PC-9 (cell line): ENCODE results near the gene DOCK11. TPM values are rescaled to one million over a fixed set of nuclear protein-coding genes. Genes with fewer than 3 reads are reported as not detected.
A peak's percentile ranks its signal among the peaks of the same experiment; 100 is the strongest.

Experiments
- BruUV-seq: library from RNA; stranded (reverse); fragments of 400-500 nt; replicated peaks from 2 replicates; lab custom pipeline; 2021; lab: Mats Ljungman, UMichigan
- CTCF ChIA-PET: fragments of 300-600 bp; sonication (Branson Sonifier 250); formaldehyde crosslinking; loops from one replicate; lab custom pipeline; 2022; ENCODE audit warnings: antibody characterized with exemption; lab: Charles Lee
- POLR2A ChIA-PET: fragments of 300-600 bp; sonication (Branson Sonifier 250); formaldehyde crosslinking; loops from one replicate; lab custom pipeline; 2022; ENCODE audit warnings: antibody characterized with exemption; ENCODE audit not compliant: unreplicated experiment; lab: Charles Lee
- DNase-seq, 2 experiments: peaks; one replicate each; pipeline versions ENCODE4 v3.0.0 to v3.0.0-alpha.2; 2015 to 2022; ENCODE audit warnings: mixed read lengths in 1 of 2
- H2AFZ ChIP-seq: fragments of 200-600 bp; sonication (generic); 2 replicates; pipeline ENCODE4 v1.8.1; 2017; ENCODE audit warnings: antibody characterized with exemption
- H3F3A ChIP-seq: fragments of 200-600 bp; sonication (generic); 2 replicates; pipeline ENCODE4 v1.8.1; 2017; ENCODE audit warnings: antibody characterized with exemption, mild to moderate bottlenecking, low read depth; ENCODE audit not compliant: insufficient read depth
- H3K27ac ChIP-seq: fragments of 200-600 bp; sonication (generic); 2 replicates; pipeline ENCODE4 v1.6.1; 2016; ENCODE audit warnings: mixed run types
- H3K27me3 ChIP-seq: fragments of 200-600 bp; sonication (generic); 2 replicates; pipeline ENCODE4 v1.6.1; 2016; ENCODE audit warnings: low read depth, mixed run types; ENCODE audit not compliant: insufficient read depth
- H3K36me3 ChIP-seq: fragments of 200-600 bp; sonication (generic); 2 replicates; pipeline ENCODE4 v1.6.1; 2016; ENCODE audit warnings: low read depth, mixed run types
- H3K4me1 ChIP-seq: fragments of 200-600 bp; sonication (generic); replicated peaks from 2 replicates; pipeline ENCODE4 v1.6.1; 2016; ENCODE audit warnings: mixed run types; ENCODE audit not compliant: insufficient read depth
- H3K4me2 ChIP-seq: fragments of 200-600 bp; sonication (generic); 2 replicates; pipeline ENCODE4 v1.6.1; 2017; ENCODE audit warnings: mixed run types
- H3K4me3 ChIP-seq: fragments of 200-600 bp; sonication (generic); 2 replicates; pipeline ENCODE4 v1.6.1; 2016; ENCODE audit warnings: mixed run types
- H3K79me2 ChIP-seq: fragments of 200-600 bp; sonication (generic); 2 replicates; pipeline ENCODE4 v1.6.1; 2017; ENCODE audit warnings: low read depth, mixed run types
- H3K9me2 ChIP-seq: fragments of 200-600 bp; sonication (generic); 2 replicates; pipeline ENCODE4 v1.8.1; 2017; ENCODE audit warnings: mild to moderate bottlenecking; ENCODE audit not compliant: insufficient read depth
- H3K9me3 ChIP-seq: fragments of 200-600 bp; sonication (generic); 2 replicates; pipeline ENCODE4 v1.8.1; 2016; ENCODE audit warnings: low read depth; ENCODE audit not compliant: insufficient read depth
- H4K20me1 ChIP-seq: fragments of 200-600 bp; sonication (generic); 2 replicates; pipeline ENCODE4 v1.8.1; 2017; ENCODE audit not compliant: insufficient read depth
- EZH2 ChIP-seq: fragments of 200-600 bp; sonication (generic); IDR thresholded peaks from 2 replicates; pipeline ENCODE4 v1.8.0; 2017; ENCODE audit warnings: antibody characterized with exemption, low read depth
- intact Hi-C: fragments of 100-400 bp; cut with micrococcal nuclease; formaldehyde crosslinking; loops from one replicate; pipeline ENCODE4 v1.10.0; 2022; ENCODE audit not compliant: unreplicated experiment
- total RNA-seq: library from RNA; stranded (reverse); gene quantifications from 2 replicates; pipeline ENCODE4 v1.2.3, GENCODE V29; 2021
- TF ChIP-seq, protein P1 (sequence below): fragments of 200-600 bp; sonication (generic); conservative IDR thresholded peaks from 2 replicates; pipeline ENCODE4 v1.6.1; 2017; ENCODE audit warnings: mixed run types, antibody characterized with exemption, mild to moderate bottlenecking, moderate library complexity

DOCK11 gene
- total RNA-seq, 1 experiment from 2014 or later: 9.0 TPM

DNA sequence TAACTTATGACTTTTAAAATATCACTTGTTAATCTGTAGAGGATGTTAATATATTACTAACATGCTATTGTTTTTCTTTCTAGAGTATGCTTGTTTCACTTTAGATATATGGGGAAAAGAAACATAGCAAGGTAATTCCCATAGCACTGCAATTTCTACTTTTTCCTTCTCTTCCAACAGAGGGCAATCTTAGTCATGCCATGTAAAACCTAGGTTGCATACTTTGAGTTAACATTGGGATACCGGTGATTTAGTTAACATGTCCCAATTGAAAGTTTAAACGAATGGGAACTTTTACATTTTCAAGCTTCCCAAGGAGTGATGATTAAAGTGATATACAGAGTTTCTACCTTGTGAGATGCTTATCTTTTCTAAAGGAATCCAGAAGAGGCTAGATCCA lies 142.4 kb downstream of the DOCK11 start:
- POLR2A ChIA-PET: no interaction called here
- intact Hi-C loops: no loop called here
- Histone ChIP-seq H3K4me3 (no peak overlapping the region), H3K9me2 (no peaks in the 10 kb centered on the region; the same call in 1 of the 2 replicates), H3K27me3 (no peaks in the 10 kb centered on the region), H3K36me3 (no peaks in the 10 kb centered on the region), H3F3A (no peaks in the 10 kb centered on the region), H4K20me1 (no peaks in the 10 kb centered on the region), H3K4me1 (no peaks in the 10 kb centered on the region), H3K9me3 (no peaks in the 10 kb centered on the region), H2AFZ (no peak overlapping the region), H3K27ac (no peak overlapping the region), H3K4me2 (no peak overlapping the region), H3K79me2 (no peaks in the 10 kb centered on the region)
- DNase-seq: no peak
- no TSS peak for BruUV-seq
- CTCF ChIA-PET: no interaction called here
- TF ChIP-seq EZH2: no peak
- TF ChIP-seq, protein P1, sequence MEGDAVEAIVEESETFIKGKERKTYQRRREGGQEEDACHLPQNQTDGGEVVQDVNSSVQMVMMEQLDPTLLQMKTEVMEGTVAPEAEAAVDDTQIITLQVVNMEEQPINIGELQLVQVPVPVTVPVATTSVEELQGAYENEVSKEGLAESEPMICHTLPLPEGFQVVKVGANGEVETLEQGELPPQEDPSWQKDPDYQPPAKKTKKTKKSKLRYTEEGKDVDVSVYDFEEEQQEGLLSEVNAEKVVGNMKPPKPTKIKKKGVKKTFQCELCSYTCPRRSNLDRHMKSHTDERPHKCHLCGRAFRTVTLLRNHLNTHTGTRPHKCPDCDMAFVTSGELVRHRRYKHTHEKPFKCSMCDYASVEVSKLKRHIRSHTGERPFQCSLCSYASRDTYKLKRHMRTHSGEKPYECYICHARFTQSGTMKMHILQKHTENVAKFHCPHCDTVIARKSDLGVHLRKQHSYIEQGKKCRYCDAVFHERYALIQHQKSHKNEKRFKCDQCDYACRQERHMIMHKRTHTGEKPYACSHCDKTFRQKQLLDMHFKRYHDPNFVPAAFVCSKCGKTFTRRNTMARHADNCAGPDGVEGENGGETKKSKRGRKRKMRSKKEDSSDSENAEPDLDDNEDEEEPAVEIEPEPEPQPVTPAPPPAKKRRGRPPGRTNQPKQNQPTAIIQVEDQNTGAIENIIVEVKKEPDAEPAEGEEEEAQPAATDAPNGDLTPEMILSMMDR: peak; percentile 48

DNA sequence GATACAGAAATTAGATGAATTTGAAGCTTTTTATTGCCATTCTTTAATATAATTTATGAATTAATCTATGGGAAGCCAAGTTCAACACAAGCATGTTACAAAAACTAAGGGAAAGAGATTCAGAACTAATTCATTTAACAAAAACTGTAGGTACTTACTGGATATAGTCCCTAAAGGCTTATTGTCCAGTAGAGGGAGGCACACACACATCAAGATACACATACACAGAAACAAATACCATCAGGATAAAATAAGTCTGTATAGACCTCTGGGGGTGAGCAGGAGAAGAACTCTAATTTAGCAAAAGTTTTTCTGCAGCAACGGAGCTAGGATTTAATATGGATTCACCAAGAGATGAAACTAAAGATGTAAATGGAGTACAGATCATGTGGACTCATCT lies 148.8 kb downstream of the DOCK11 start:
- Histone ChIP-seq H3K4me1 (no peaks in the 10 kb centered on the region), H3K9me2 (no peaks in the 10 kb centered on the region), H3K27me3 (no peaks in the 10 kb centered on the region), H3K79me2 (no peaks in the 10 kb centered on the region), H4K20me1 (no peaks in the 10 kb centered on the region), H2AFZ (no peak overlapping the region), H3K36me3 (no peaks in the 10 kb centered on the region), H3F3A (no peaks in the 10 kb centered on the region), H3K4me3 (no peak overlapping the region), H3K27ac (no peak overlapping the region), H3K4me2 (no peak overlapping the region), H3K9me3 (no peaks in the 10 kb centered on the region)
- ChIA-PET POLR2A (no interaction called here), CTCF (interaction anchor here (0.6 to 0.7 kb wide), 2 partner anchors 39 to 163 kb away, joined by 3 to 4 read pairs; no protein-coding TSS in a partner anchor)
- DNase-seq: peak; percentile 2 to 63
- TF ChIP-seq, protein P1: peak; percentile 77
- no peak for TF ChIP-seq EZH2
- no TSS peak for BruUV-seq
- intact Hi-C loops: loop anchor here (1.0 to 10.0 kb wide), 2 partner anchors 163 to 360 kb away; no protein-coding TSS in a partner anchor

DNA sequence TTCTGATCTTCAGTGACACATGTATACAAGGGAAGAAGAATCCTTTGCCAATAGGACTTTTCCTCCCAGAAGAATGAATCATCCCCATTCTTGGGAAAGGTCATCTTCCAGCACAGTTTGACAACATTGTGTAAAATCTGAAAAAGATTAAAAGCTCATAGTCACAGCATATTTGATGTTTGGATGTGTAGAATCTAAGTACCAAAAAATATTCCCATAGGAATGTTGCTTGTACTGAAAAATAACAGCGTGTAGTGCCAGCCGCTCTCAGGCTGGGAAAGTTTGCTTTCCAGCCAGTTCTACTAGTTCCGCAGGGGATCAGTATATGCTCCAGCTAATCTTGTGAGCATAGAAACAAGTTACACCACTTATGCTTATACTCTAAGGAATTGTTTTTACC lies 157.1 kb downstream of the DOCK11 start:
- Histone ChIP-seq H4K20me1 (no peaks in the 10 kb centered on the region), H3K27me3 (no peaks in the 10 kb centered on the region), H3K4me3 (no peak overlapping the region), H3K4me2 (peak overlapping the region; percentile 35), H3K9me3 (no peaks in the 10 kb centered on the region), H3K79me2 (no peaks in the 10 kb centered on the region), H3K9me2 (no peaks in the 10 kb centered on the region), H3K36me3 (no peaks in the 10 kb centered on the region), H3K4me1 (peaks cover 24% of the 10 kb centered on the region), H2AFZ (no peak overlapping the region), H3F3A (peaks cover 6% of the 10 kb centered on the region), H3K27ac (peak overlapping the region; percentile 16; the same call in 1 of the 2 replicates)
- intact Hi-C loops: loop anchor here (5.0 kb wide), 1 partner anchor 75 kb away; the partner anchor contains the start of gene IL13RA1
- peak; percentile 21 to 74 for DNase-seq
- BruUV-seq: no TSS peak
- CTCF ChIA-PET: interaction anchor here (0.5 kb wide), 1 partner anchor 26 kb away, joined by 6 read pairs; no protein-coding TSS in a partner anchor
- TF ChIP-seq, protein P1: no peak
- TF ChIP-seq EZH2: no peak
- POLR2A ChIA-PET: no interaction called here
